Ramos (cell line): ENCODE measurements around the gene GATAD2A.
"Not testable (repeated sequence)": the region's sequence is repeated elsewhere in the genome, so short reads cannot be mapped to it uniquely, and the experiment has no call there.

Experiments
- in situ Hi-C: fragments of 300-500 bp; cut with MboI; formaldehyde crosslinking; loops from one replicate; pipeline ENCODE4 v1.14.3; 2022; ENCODE audit warnings: low sequenced_read_pairs; ENCODE audit not compliant: unreplicated experiment

GATAD2A gene

DNA sequence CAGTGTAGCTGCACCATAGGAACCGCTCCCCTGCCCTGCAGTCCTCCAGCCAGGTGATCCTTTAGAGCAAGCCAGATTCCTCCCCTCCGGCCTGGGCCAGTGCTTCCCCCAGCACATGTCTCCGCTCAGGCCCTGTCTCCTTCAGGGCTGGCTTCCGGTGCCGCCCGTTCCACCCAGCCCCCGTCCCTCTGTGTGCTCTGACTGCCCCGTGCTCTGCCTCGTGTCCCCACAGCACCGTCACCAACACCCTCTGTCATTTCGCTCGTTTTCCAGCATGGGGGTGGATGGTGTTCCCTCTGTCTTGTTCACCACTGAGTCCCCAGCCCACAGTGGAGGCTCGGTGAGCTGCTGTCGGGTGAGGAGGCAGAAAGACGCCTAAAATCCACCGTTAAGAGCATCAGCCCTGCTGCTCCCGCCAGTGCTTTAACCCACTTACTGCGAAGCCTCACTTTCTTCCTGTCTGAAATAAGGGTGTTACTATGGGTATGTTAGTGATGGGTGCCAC is 55.3 kb downstream of the GATAD2A start:
- in situ Hi-C loops: no loop called here

DNA sequence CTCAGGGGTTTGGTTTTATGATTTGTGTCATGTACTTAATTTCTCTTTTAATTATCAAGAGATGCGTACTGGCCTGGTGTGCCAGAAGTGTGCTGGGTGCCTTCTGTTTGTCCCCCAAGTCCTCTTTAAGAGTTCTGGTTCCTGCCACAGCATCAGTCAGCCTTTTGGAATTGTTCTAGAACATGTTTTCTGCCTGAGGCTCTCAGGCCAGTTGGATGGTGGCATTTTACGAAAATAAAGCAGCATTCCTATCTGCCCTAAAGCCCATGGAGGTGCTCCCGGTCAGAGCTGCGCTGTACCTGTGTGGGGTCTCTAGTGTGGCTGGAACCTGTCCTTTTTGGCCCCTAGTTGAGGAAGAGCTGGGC is 55.8 kb downstream of the GATAD2A start:
- in situ Hi-C loops: no loop called here

- in situ Hi-C loops: no loop called here
Measured at GRCh38 chr19:19461671-19462622, 56.5 kb downstream of the GATAD2A start.

DNA sequence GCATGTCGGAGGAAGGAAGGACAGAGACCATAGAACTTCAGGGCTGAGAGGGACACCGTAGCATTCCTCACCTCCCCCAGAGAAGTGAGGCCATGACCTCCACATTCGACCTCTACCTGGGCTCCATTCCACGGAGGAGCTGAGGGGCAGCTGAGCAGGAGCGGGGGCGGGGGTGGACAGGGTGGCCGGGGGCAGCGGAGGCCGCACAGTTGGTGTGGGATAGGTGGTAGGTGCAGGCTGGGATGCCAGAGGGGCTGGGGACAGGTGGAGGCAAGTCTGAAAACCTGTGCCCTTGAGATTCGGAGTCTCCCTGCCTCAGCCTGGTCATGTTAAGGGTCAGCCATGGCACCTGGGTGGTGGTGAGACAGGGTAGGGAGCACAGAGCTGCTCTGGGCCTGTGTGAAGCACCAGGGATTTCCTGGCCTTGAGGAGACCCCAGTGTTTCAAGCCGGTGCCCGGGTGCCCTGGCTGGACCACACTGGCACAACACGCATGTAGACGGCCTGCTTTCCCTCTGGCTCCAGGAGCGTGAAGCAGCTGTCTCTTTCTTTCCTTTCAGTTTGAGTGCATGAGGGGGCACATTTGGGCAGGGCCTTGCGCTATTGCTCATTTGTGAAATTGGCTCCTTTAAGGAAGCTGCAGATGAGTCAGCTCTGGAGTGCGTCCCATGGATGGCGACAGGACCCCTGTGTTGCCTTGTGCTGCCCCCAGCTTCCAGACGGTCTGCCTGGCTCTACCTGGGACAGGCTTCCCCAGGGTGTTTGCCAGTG is 58.1 kb downstream of the GATAD2A start:
- in situ Hi-C loops: no loop called here

- in situ Hi-C loops: no loop called here
Measured at GRCh38 chr19:19464339-19465098, 59.0 kb downstream of the GATAD2A start.

- in situ Hi-C loops: no loop called here
Measured at GRCh38 chr19:19465436-19466070, 60.1 kb downstream of the GATAD2A start.

DNA sequence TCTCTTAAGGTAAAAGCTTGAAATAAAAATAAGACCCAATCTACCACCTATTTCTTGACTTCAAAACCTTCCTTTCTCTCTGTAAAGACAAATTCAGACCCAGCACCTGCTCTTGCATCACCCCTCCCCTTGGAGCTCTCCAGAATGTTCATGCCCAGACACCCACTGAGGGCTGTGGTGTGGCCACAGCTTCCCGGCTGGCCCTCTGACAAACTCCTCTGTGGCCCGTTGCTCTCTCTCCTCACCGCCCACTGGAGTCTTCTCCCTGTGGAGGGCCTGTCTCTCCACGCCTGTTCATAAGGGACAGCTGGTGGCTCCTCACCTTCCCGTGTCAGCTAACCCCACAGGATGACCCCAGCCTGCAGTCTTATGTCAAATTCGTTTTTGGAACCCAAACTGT is 60.7 kb downstream of the GATAD2A start:
- in situ Hi-C loops: no loop called here

DNA sequence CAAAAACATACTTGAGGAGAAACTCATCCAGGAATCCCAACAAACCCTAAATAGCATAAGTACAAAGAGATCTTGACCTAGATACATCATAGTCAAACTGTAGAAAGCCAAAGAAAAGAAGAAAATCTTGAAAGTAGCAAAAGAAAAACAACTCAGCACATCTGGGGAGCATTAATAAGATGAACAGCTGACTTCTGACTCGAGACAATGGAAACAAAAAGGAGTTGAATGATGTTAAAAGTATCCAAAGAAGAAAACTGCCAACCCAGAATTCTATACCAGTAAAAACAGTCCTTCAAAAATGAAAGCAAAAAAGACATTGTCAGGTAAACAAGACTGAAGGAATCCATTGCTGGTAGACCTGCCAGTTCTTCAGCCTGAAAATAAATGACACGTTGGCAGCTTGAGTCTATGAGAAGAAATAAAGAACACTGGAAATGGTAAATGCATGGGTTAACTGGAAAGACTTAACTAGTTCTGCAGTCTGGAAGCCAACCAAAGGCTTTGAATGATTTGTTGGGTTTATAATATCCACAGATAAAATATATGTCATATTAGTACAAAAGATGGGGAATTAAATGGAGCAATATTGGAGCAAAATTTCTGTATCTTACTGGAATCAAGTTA is 63.1 kb downstream of the GATAD2A start:
- in situ Hi-C loops: no loop called here

DNA sequence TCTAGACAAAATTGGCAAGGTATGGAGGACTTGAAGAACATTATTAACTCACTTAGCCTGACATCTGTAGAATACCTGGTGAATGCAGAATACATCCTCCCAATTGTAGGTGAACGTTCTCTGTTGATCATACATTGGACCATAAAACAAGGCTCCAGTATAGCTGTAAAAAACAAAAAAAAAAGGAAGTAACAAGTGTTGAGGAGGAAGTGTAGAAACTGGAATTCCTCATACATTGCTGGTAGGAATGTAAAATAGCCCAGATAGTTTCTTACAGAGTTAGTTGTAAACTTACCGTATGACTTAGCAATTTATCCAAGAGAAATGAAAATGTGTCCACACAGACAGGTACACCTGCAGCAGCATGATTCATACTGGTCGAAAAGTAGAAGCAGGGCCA is 65.1 kb downstream of the GATAD2A start:
- in situ Hi-C loops: no loop called here

- in situ Hi-C loops: no loop called here
Measured at GRCh38 chr19:19471682-19472081, 66.2 kb downstream of the GATAD2A start.

DNA sequence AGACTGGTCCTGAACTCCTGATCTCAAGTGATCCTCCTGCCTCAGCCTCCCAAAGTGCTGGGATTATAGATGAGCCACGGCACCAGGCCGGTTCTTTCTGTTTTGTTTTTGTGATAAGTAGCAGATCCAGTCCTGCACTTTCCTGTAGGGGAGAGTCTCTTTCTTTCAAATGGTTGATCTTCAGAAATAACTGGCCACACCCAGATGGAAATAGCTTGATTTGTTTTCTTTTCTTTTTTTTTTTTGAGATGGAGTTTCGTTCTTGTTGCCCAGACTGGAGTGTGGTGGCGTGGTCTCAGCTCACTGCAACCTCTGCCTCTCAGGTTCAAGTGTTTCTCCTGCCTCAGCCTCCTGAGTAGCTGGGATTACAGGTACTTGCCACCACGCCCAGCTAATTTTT is 66.6 kb downstream of the GATAD2A start:
- in situ Hi-C loops: not testable (repeated sequence)

- in situ Hi-C loops: no loop called here
Measured at GRCh38 chr19:19475015-19475765, 69.7 kb downstream of the GATAD2A start.

- in situ Hi-C loops: no loop called here
Measured at GRCh38 chr19:19475849-19476828, 70.7 kb downstream of the GATAD2A start.

GRCh38 chr19:19477705-19478383 is 72.4 kb downstream of the GATAD2A start:
- in situ Hi-C loops: no loop called here

GRCh38 chr19:19480688-19481087 is 75.2 kb downstream of the GATAD2A start:
- in situ Hi-C loops: no loop called here

DNA sequence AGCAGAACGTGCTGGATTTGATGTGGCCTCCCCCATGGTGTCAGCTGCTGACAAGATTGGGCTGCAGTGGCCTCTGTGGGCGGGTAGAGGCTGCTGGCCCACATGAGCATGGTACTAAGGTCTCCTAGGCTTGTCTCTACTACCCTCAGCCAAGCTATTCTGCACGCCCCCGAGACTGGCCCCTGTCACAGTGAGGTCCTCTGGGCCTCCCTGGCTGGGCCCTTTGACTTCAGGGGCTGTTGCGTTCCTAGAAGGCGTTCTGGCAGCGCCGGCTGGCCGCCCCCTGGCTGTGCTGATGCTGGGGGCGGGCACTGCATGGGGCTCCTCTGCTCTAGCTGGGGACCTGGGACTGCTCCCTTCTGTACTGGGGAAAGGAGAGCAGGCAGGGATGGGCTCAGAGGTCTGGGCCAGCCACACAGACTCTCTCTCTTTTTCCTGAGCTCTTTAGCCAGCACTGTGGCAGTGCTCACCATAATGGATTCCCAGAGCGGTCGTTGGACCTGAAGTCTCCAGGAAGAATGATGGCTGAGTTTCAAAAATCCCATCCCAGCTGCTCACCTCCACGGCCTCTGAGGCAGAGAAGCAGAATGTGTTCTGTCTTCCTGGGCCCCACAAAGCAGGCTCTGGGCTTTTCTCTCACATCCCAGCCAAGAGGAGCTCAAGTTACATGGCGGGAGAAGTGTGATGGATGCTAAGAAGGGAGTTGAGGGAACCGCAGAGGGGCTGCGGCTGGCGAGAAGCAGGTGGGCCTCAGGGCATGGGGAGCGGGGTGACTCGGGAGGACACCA is 77.5 kb downstream of the GATAD2A start:
- in situ Hi-C loops: no loop called here
